Mammary epithelial cell (primary cell): ENCODE data around the gene ATP6V0A4.

Source experiments
- CTCF ChIP-seq, 2 donors: IDR thresholded peaks in 1 of 2; conservative IDR thresholded peaks in 1 of 2; 2 replicates each; pipeline ENCODE4 v1.5.1; 2011 to 2012; ENCODE audit warnings: inconsistent platforms in 2 of 2, low read length in 2 of 2, mild to moderate bottlenecking in 2 of 2, control low read depth in 1 of 2, low read depth in 1 of 2; ENCODE audit not compliant: insufficient read depth in 1 of 2; ENCODE audit errors: extremely low read depth in 1 of 2
- EZH2 ChIP-seq: IDR thresholded peaks from 2 replicates; pipeline ENCODE4 v1.6.1; 2012; ENCODE audit warnings: low read length, inconsistent platforms, borderline replicate concordance

GRCh38 chr7:138663725-138664710, 134.0 kb downstream of the ATP6V0A4 start:
- TF ChIP-seq CTCF (conservative IDR thresholded peaks at IDR 0.05 in 1 of 2, IDR thresholded peaks at IDR 0.05 in 1 of 2; ENCODE audit: extremely low read depth in 1 of 2, insufficient read depth in 1 of 2, low read depth in 1 of 2, low read length in 2 of 2) (no peak), EZH2 (no peak)
